Natural killer cell treated with Interleukin-12 subunit alpha and Interleukin-12 subunit beta and Interleukin-15 and Interleukin-18, amount 100 ng/mL, for 72 hours (primary cell): ENCODE measurements around the gene DOC2B. TPM values are rescaled to one million over a fixed set of nuclear protein-coding genes. Genes with fewer than 3 reads are reported as not detected.
A peak's percentile ranks its signal among the peaks of the same experiment; 100 is the strongest.

Experiments used
- ATAC-seq, 2 donors: fragments of 150-1000 bp; cut with Tn5 transposase in 1 of 2; sonication (Bioruptor Pico), chemical (Tn5 transposase) in 1 of 2; 2 replicates each; pipeline ENCODE4 v1.10.0; 2021
- DNase-seq: peaks from one replicate; pipeline ENCODE4 v3.0.0; 2022; ENCODE audit warnings: low spot score
- H3K27ac Mint-ChIP-seq, 2 donors: 1 replicate in 1 of 2; 2 replicates in 1 of 2; pipeline ENCODE4 v1.8.0; 2022; ENCODE audit warnings: mixed read lengths in 2 of 2, mild to moderate bottlenecking in 1 of 2, moderate library complexity in 1 of 2
- H3K27me3 Mint-ChIP-seq, 2 donors: 1 replicate in 1 of 2; 2 replicates in 1 of 2; pipeline ENCODE4 v1.8.0; 2022; ENCODE audit warnings: mixed read lengths in 2 of 2
- H3K36me3 Mint-ChIP-seq: one replicate; pipeline ENCODE4 v1.8.0; 2022; ENCODE audit warnings: mixed read lengths
- H3K4me1 Mint-ChIP-seq, 2 donors: 1 replicate in 1 of 2; 2 replicates in 1 of 2; pipeline ENCODE4 v1.8.0; 2022; ENCODE audit warnings: low read depth in 2 of 2, mixed read lengths in 2 of 2, mild to moderate bottlenecking in 1 of 2
- H3K4me3 Mint-ChIP-seq: one replicate; pipeline ENCODE4 v1.8.0; 2022; ENCODE audit warnings: mixed read lengths
- H3K9me3 Mint-ChIP-seq: 2 replicates; pipeline ENCODE4 v1.8.0; 2022; ENCODE audit warnings: mixed read lengths
- total RNA-seq, 2 donors: library from RNA; stranded (reverse); gene quantifications; one replicate each; pipeline ENCODE4 v1.2.3, GENCODE V29; 2022

Gene DOC2B
- total RNA-seq, 2 donors from 2014 or later = 3.7 to 17.9 TPM

GRCh38 chr17:157901-158300, 23.5 kb downstream of the DOC2B start:
- ATAC-seq (no peak), DNase-seq (peak; percentile 47)
- no peaks in the 10 kb centered on the region for H3K4me1 Mint-ChIP-seq
- H3K36me3 Mint-ChIP-seq = no peaks in the 10 kb centered on the region
- H3K27me3 Mint-ChIP-seq = no peaks in the 10 kb centered on the region
- H3K4me3 Mint-ChIP-seq = no peak overlapping the region
- no peak overlapping the region for H3K27ac Mint-ChIP-seq
- no peaks in the 10 kb centered on the region for H3K9me3 Mint-ChIP-seq

GRCh38 chr17:156946-157345, 24.5 kb downstream of the DOC2B start:
- Mint-ChIP-seq H3K27me3 (no peaks in the 10 kb centered on the region), H3K36me3 (no peaks in the 10 kb centered on the region), H3K27ac (no peak overlapping the region), H3K4me1 (no peaks in the 10 kb centered on the region), H3K4me3 (no peak overlapping the region), H3K9me3 (no peaks in the 10 kb centered on the region)
- ATAC-seq (no peak), DNase-seq (peak; percentile 6)

- no peak for ATAC-seq
- Mint-ChIP-seq H3K27me3 (no peaks in the 10 kb centered on the region), H3K4me1 (no peaks in the 10 kb centered on the region), H3K27ac (no peak overlapping the region), H3K4me3 (no peak overlapping the region), H3K36me3 (no peaks in the 10 kb centered on the region), H3K9me3 (no peaks in the 10 kb centered on the region)
- peak; percentile 58 for DNase-seq
Observed at GRCh38 chr17:156094-156621, 25.3 kb downstream of the DOC2B start.

DNA sequence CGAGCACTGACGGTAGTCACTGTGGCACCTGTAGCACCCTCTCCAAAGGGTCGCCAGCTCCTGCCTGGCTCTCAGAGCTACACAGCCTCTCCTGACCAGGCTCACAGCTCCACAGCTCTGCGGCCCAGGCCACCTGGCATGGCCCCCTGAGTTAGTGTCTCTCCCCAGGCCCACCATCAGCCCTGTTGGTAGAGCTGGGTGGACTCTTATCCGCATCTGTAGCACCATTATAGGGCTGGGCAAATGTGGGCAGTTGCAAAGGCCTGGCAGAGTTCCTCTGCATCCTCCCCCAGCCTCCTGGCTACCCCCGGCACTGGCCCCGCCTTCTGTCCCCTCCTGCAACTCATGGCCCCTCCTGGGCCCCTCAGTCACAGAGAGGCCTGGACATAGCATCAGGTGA, 25.9 kb downstream of the DOC2B start:
- Mint-ChIP-seq H3K36me3 (no peaks in the 10 kb centered on the region), H3K9me3 (no peaks in the 10 kb centered on the region), H3K4me3 (no peak overlapping the region), H3K4me1 (no peaks in the 10 kb centered on the region), H3K27ac (no peak overlapping the region), H3K27me3 (no peaks in the 10 kb centered on the region)
- ATAC-seq = no peak
- peak; percentile 37 for DNase-seq

DNA sequence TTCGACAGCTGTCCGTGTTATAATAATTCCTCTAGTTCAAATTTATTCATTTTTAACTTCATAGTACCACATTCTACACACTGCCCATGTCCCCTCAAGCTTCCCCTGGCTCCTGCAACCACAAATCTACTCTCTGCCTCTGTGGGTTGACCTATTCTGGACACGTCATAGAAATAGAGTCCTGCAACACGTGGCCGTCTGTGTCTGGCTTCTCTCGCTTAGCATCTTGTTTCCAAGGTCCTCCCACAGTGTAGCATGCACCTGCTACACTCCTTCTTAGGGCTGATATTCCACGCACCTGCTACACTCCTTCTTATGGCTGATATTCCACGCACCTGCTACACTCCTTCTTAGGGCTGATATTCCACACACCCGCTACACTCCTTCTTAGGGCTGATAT, 27.6 kb downstream of the DOC2B start:
- Mint-ChIP-seq H3K9me3 (no peaks in the 10 kb centered on the region), H3K4me1 (no peaks in the 10 kb centered on the region), H3K27ac (no peak overlapping the region), H3K4me3 (no peak overlapping the region), H3K27me3 (no peaks in the 10 kb centered on the region), H3K36me3 (no peaks in the 10 kb centered on the region)
- DNase-seq = peak; percentile 15
- no peak for ATAC-seq

GRCh38 chr17:152860-153420, 28.5 kb downstream of the DOC2B start:
- Mint-ChIP-seq H3K27me3 (no peaks in the 10 kb centered on the region), H3K4me3 (no peak overlapping the region), H3K4me1 (no peaks in the 10 kb centered on the region), H3K27ac (no peak overlapping the region), H3K36me3 (no peaks in the 10 kb centered on the region), H3K9me3 (no peaks in the 10 kb centered on the region)
- DNase-seq (peak; percentile 34), ATAC-seq (no peak)

DNA sequence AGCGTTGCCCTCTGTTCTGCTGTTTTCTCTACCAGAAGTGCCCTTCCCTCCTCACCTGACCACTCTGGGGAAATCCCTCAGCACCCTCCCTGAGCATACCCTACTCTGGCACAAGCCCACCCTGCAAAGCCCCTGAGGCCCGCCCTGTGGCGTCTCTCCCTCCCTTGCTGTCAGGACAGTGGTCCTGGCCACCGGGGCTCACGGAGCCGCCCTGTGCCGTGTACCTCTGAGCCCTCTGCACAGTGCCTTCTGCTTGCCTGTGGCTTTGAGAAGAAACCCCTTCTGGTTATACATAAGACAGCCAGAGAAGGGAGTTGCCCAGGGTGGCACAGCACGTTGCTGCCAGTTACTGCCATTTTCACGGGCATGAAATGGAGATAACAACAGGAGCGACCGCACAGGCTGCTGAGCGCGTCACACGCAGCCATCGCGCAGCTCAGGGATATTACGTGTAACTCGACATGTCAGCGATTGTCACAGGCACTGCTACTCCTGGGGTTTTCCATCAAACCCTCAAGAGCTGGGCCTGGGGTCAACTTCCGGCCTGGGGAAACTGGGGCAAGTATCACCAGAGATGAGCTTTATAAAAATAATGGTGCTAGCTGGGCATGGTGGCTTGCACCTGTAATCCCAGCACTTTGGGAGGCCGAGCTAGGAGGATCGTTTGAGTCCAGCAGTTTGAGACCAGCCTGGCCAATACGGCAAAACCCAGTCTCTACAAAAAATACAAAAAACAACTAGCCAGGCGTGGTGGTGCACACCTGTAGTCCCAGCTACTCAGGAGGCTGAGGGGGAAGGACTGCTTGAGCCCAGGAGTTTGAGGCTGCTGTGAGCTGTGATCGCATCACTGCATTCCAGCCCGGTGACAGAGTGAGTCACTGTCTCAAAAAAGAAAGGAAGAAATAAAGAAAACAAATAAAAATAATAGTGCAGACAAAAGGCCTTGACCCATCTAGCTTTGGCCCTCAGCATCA, 29.3 kb downstream of the DOC2B start:
- H3K9me3 Mint-ChIP-seq = no peaks in the 10 kb centered on the region
- H3K4me1 Mint-ChIP-seq = no peaks in the 10 kb centered on the region
- DNase-seq = peak; percentile 53
- no peak overlapping the region for H3K27ac Mint-ChIP-seq
- H3K27me3 Mint-ChIP-seq = no peaks in the 10 kb centered on the region
- ATAC-seq = no peak
- H3K36me3 Mint-ChIP-seq = no peaks in the 10 kb centered on the region
- H3K4me3 Mint-ChIP-seq = no peak overlapping the region

DNA sequence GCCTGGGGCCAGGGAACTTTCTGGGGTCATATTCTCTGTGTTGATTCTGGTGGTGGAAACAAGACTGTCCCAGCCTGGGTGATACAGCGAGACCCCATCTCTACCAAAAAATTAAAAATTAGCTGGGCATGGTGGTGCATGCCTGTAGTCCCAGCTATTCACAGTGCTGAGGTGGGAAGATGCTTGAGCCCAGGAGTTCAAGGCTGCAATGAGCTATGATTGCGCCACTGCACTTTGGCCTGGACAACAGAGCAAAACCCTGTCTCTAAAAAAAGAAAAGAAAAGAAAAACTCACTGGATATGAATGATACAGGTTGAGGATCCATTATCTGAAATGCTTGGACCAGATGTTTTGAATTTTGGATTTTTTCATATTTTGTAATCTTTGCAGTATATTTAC, 30.4 kb downstream of the DOC2B start:
- ATAC-seq (no peak), DNase-seq (no peak)
- H3K4me1 Mint-ChIP-seq = no peaks in the 10 kb centered on the region
- H3K9me3 Mint-ChIP-seq = no peaks in the 10 kb centered on the region
- H3K27ac Mint-ChIP-seq = no peak overlapping the region
- no peaks in the 10 kb centered on the region for H3K27me3 Mint-ChIP-seq
- no peak overlapping the region for H3K4me3 Mint-ChIP-seq
- H3K36me3 Mint-ChIP-seq = no peaks in the 10 kb centered on the region

DNA sequence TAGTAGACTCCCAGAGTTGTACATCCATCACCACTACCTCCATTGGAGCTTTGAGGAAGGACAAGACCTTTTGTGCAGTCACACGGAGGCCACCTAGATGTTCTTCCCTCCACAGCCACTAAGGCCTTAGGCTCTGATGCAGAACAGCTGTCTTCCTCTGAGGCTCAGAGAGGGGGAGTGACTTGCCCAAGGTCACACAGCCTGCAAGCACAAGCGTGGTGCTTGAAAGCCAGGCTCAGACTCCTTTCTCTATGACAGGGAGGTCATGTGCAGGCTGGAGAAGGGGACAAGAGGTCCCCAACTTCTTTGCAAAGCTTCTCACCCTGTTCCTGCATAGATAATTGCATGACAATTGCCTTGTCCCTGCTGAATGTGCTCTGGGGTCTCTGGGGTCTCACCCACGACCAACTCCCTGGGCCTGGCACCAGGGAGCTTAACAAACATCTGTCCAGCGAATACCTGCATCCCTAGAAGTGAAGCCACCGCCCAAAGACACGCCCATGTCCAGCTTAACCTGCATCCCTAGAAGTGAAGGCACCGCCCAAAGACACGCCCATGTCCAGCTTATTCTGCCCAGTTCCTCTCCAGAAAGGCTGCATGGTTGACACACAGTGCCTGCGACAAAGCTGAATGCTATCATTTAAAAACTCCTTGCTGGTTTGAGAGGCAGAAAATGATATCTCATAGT, 31.4 kb downstream of the DOC2B start:
- DNase-seq (peak; percentile 44), ATAC-seq (no peak)
- Mint-ChIP-seq H3K4me3 (no peak overlapping the region), H3K27me3 (no peaks in the 10 kb centered on the region), H3K36me3 (no peaks in the 10 kb centered on the region), H3K27ac (no peak overlapping the region), H3K9me3 (no peaks in the 10 kb centered on the region), H3K4me1 (no peaks in the 10 kb centered on the region)

GRCh38 chr17:149231-149630, 32.2 kb downstream of the DOC2B start:
- Mint-ChIP-seq H3K27ac (no peak overlapping the region), H3K4me1 (no peaks in the 10 kb centered on the region), H3K9me3 (no peaks in the 10 kb centered on the region), H3K36me3 (no peaks in the 10 kb centered on the region), H3K4me3 (no peak overlapping the region), H3K27me3 (no peaks in the 10 kb centered on the region)
- no peak for ATAC-seq
- DNase-seq = no peak

DNA sequence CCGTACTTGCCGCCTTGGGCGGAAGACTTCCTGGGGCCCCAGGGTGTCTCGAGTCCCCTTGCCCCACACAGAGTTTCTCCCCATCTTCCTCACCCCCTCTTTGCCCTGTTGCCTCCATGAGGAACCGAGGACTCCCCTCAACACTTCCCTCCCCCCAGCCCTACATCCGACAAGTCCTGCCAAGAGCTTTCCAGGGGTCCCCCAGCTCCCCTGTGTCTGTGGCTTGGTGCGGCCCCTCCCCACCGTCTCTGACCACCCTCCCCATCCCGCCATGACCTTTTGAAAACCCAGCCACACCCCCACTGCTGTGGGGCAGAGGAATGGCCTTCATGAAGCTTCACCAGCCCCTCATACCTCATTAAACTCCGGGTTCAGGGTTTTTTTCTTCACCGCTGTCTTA, 32.7 kb downstream of the DOC2B start:
- no peaks in the 10 kb centered on the region for H3K9me3 Mint-ChIP-seq
- DNase-seq (peak; percentile 13), ATAC-seq (no peak)
- H3K27me3 Mint-ChIP-seq = no peaks in the 10 kb centered on the region
- no peak overlapping the region for H3K4me3 Mint-ChIP-seq
- no peaks in the 10 kb centered on the region for H3K36me3 Mint-ChIP-seq
- no peak overlapping the region for H3K27ac Mint-ChIP-seq
- H3K4me1 Mint-ChIP-seq = no peaks in the 10 kb centered on the region

- Mint-ChIP-seq H3K27ac (no peak overlapping the region), H3K9me3 (no peaks in the 10 kb centered on the region), H3K36me3 (no peaks in the 10 kb centered on the region), H3K4me1 (no peaks in the 10 kb centered on the region), H3K4me3 (no peak overlapping the region), H3K27me3 (no peaks in the 10 kb centered on the region)
- ATAC-seq = no peak
- peak; percentile 50 for DNase-seq
Observed at GRCh38 chr17:147796-148740, 33.4 kb downstream of the DOC2B start.
